IPS-20b (cell line): Measurements from ENCODE around the gene GNS.

Experiments
- H3K27ac ChIP-seq: one replicate; pipeline ENCODE4 v1.5.1; 2013; ENCODE audit warnings: low read length
- H3K27me3 ChIP-seq: 2 replicates; pipeline ENCODE4 v1.6.1; 2013; ENCODE audit warnings: mild to moderate bottlenecking, low read length, inconsistent platforms; ENCODE audit not compliant: insufficient read depth
- H3K36me3 ChIP-seq: 2 replicates; pipeline ENCODE4 v1.6.1; 2013; ENCODE audit warnings: low read depth, mild to moderate bottlenecking, inconsistent platforms, low read length, moderate library complexity; ENCODE audit not compliant: insufficient read depth
- H3K4me1 ChIP-seq: 2 replicates; pipeline ENCODE4 v1.6.1; 2013; ENCODE audit warnings: mild to moderate bottlenecking, control low read depth, inconsistent platforms, low read length, moderate library complexity; ENCODE audit not compliant: insufficient read depth
- H3K4me3 ChIP-seq: 2 replicates; pipeline ENCODE4 v1.5.1; 2013; ENCODE audit warnings: mild to moderate bottlenecking, low read length, inconsistent platforms
- H3K9ac ChIP-seq: 2 replicates; pipeline ENCODE4 v1.6.1; 2013; ENCODE audit warnings: low read depth, mild to moderate bottlenecking, inconsistent platforms, low read length, moderate library complexity
- H3K9me3 ChIP-seq: 2 replicates; pipeline ENCODE4 v1.6.1; 2013; ENCODE audit warnings: mild to moderate bottlenecking, low read depth, low read length, inconsistent platforms; ENCODE audit not compliant: insufficient read depth

The GNS gene

GRCh38 chr12:64666054-64666914 lies 92.9 kb downstream of the GNS start:
- H3K4me1 ChIP-seq, result peaks cover 36% of the 10 kb centered on the region
- no peak overlapping the region for H3K27ac ChIP-seq
- H3K4me3 ChIP-seq, result no peak overlapping the region
- no peaks in the 10 kb centered on the region for H3K36me3 ChIP-seq
- H3K9me3 ChIP-seq, result no peaks in the 10 kb centered on the region
- no peaks in the 10 kb centered on the region for H3K27me3 ChIP-seq
- H3K9ac ChIP-seq, result no peak overlapping the region

- H3K27me3 ChIP-seq, result no peaks in the 10 kb centered on the region
- no peaks in the 10 kb centered on the region for H3K9me3 ChIP-seq
- H3K4me1 ChIP-seq, result peaks cover 29% of the 10 kb centered on the region
- H3K27ac ChIP-seq, result no peak overlapping the region
- no peak overlapping the region for H3K4me3 ChIP-seq
- H3K36me3 ChIP-seq, result no peaks in the 10 kb centered on the region
- no peak overlapping the region for H3K9ac ChIP-seq
These were observed 93.7 kb downstream of the GNS start for GRCh38 chr12:64665514-64665913.
